ENCODE data around the gene PRLHR.

Gene PRLHR

GRCh38 chr10:118551535-118552100 lies 43.8 kb downstream of the PRLHR start:
- Histone ChIP-seq H3K4me1 (peaks cover 9 to 44% (median 12%) of the 10 kb centered on the region in 10 experiments), H4K20me1 (no peaks in the 10 kb centered on the region), H3K36me3 (no peaks in the 10 kb centered on the region), H3K27me3 (peaks cover 0 to 43% (median 0%) of the 10 kb centered on the region in 11 experiments; a peak in 4 of 22 replicates), H3K9me3 (replicated peaks in 1 of 11) (peaks cover 0 to 13% (median 0%) of the 10 kb centered on the region in 11 experiments; a peak in 4 of 22 replicates), H3K4me2 (peak overlapping the region; percentile 44 to 94 (median 77)), H3K27ac (no peak overlapping the region), H3K4me3 (no peak overlapping the region), H3K9ac (no peak overlapping the region)
- TF ChIP-seq Cebpa-rat (IDR thresholded peaks at IDR 0.05) = no peak

- H3K4me2 ChIP-seq = peak overlapping the region in 2 of 11 experiments; percentile 20 to 60; a peak in 3 of 22 replicates
Observed at GRCh38 chr10:118547282-118547681, 48.2 kb downstream of the PRLHR start.

GRCh38 chr10:118546479-118546878 lies 49.0 kb downstream of the PRLHR start:
- H3K4me2 ChIP-seq = no peak overlapping the region
- H3K4me1 ChIP-seq = peaks cover 2 to 39% (median 5%) of the 10 kb centered on the region in 10 experiments
- no peak for TF ChIP-seq Cebpa-rat (IDR thresholded peaks at IDR 0.05)
- no peak overlapping the region for H3K27ac ChIP-seq
- H3K9ac ChIP-seq = no peak overlapping the region
- no peak overlapping the region for H3K4me3 ChIP-seq
- H3K36me3 ChIP-seq = no peaks in the 10 kb centered on the region
- H3K9me3 ChIP-seq (replicated peaks in 1 of 11) = peaks cover 0 to 9% (median 0%) of the 10 kb centered on the region in 11 experiments; a peak in 4 of 22 replicates
- no peaks in the 10 kb centered on the region for H4K20me1 ChIP-seq
- peaks cover 0 to 40% (median 0%) of the 10 kb centered on the region in 11 experiments; a peak in 4 of 22 replicates for H3K27me3 ChIP-seq

More at GRCh38 chr10:118547282-118547681, 48.2 kb downstream of the PRLHR start:
- Histone ChIP-seq H3K27me3 (peaks cover 0 to 40% (median 0%) of the 10 kb centered on the region in 11 experiments; a peak in 4 of 22 replicates), H3K36me3 (no peaks in the 10 kb centered on the region), H3K9ac (no peak overlapping the region), H3K9me3 (replicated peaks in 1 of 11) (peaks cover 0 to 9% (median 0%) of the 10 kb centered on the region in 11 experiments; a peak in 4 of 22 replicates), H3K4me3 (no peak overlapping the region), H3K27ac (no peak overlapping the region), H4K20me1 (no peaks in the 10 kb centered on the region), H3K4me1 (peaks cover 9 to 46% (median 12%) of the 10 kb centered on the region in 10 experiments)
- no peak for TF ChIP-seq Cebpa-rat (IDR thresholded peaks at IDR 0.05)

- Histone ChIP-seq H4K20me1 (no peaks in the 10 kb centered on the region), H3K4me2 (no peak overlapping the region)
Observed at GRCh38 chr10:118545381-118545780, 50.1 kb downstream of the PRLHR start.

GRCh38 chr10:118544401-118544948 lies 51.0 kb downstream of the PRLHR start:
- no peak overlapping the region for H3K4me3 ChIP-seq
- no peak overlapping the region for H3K4me2 ChIP-seq
- H3K9ac ChIP-seq = no peak overlapping the region
- H3K36me3 ChIP-seq = no peaks in the 10 kb centered on the region
- no peak overlapping the region for H3K27ac ChIP-seq
- H3K4me1 ChIP-seq = peaks cover 0 to 26% (median 0%) of the 10 kb centered on the region in 10 experiments; a peak in 6 of 20 replicates
- H3K27me3 ChIP-seq = peaks cover 0 to 23% (median 0%) of the 10 kb centered on the region in 11 experiments; a peak in 1 of 22 replicates
- H3K9me3 ChIP-seq (replicated peaks in 1 of 11) = peaks cover 0 to 8% (median 0%) of the 10 kb centered on the region in 11 experiments; a peak in 4 of 22 replicates
- TF ChIP-seq Cebpa-rat (IDR thresholded peaks at IDR 0.05) = no peak
- no peaks in the 10 kb centered on the region for H4K20me1 ChIP-seq

More at GRCh38 chr10:118545381-118545780, 50.1 kb downstream of the PRLHR start:
- no peak overlapping the region for H3K27ac ChIP-seq
- no peak for TF ChIP-seq Cebpa-rat (IDR thresholded peaks at IDR 0.05)
- peaks cover 0 to 9% (median 0%) of the 10 kb centered on the region in 11 experiments; a peak in 4 of 22 replicates for H3K9me3 ChIP-seq (replicated peaks in 1 of 11)
- no peak overlapping the region for H3K9ac ChIP-seq
- no peaks in the 10 kb centered on the region for H3K36me3 ChIP-seq
- peaks cover 0 to 28% (median 0%) of the 10 kb centered on the region in 10 experiments; a peak in 6 of 20 replicates for H3K4me1 ChIP-seq
- no peak overlapping the region for H3K4me3 ChIP-seq
- H3K27me3 ChIP-seq = peaks cover 0 to 29% (median 0%) of the 10 kb centered on the region in 11 experiments; a peak in 4 of 22 replicates

GRCh38 chr10:118543714-118544400 lies 51.6 kb downstream of the PRLHR start:
- Histone ChIP-seq H3K4me3 (no peak overlapping the region), H3K36me3 (no peaks in the 10 kb centered on the region), H3K9me3 (replicated peaks in 1 of 11) (peaks cover 0 to 2% (median 0%) of the 10 kb centered on the region in 11 experiments; a peak in 4 of 22 replicates), H3K4me2 (no peak overlapping the region), H3K4me1 (peaks cover 0 to 22% (median 0%) of the 10 kb centered on the region in 10 experiments; a peak in 6 of 20 replicates), H3K27me3 (peaks cover 0 to 23% (median 0%) of the 10 kb centered on the region in 11 experiments; a peak in 1 of 22 replicates), H4K20me1 (no peaks in the 10 kb centered on the region), H3K27ac (no peak overlapping the region), H3K9ac (no peak overlapping the region)
- no peak for TF ChIP-seq Cebpa-rat (IDR thresholded peaks at IDR 0.05)

GRCh38 chr10:118542745-118543144 lies 52.7 kb downstream of the PRLHR start:
- H3K4me2 ChIP-seq = peak overlapping the region in 1 of 11 experiments; percentile 22; a peak in 1 of 22 replicates
- peaks cover 0 to 11% (median 0%) of the 10 kb centered on the region in 10 experiments; a peak in 6 of 20 replicates for H3K4me1 ChIP-seq
- no peak for TF ChIP-seq Cebpa-rat (IDR thresholded peaks at IDR 0.05)
- no peak overlapping the region for H3K4me3 ChIP-seq
- no peaks in the 10 kb centered on the region for H3K36me3 ChIP-seq
- no peaks in the 10 kb centered on the region for H4K20me1 ChIP-seq
- H3K9me3 ChIP-seq (replicated peaks in 1 of 11) = no peaks in the 10 kb centered on the region
- no peak overlapping the region for H3K9ac ChIP-seq
- no peak overlapping the region for H3K27ac ChIP-seq
- H3K27me3 ChIP-seq = peaks cover 0 to 23% (median 0%) of the 10 kb centered on the region in 11 experiments; a peak in 1 of 22 replicates

- peaks cover 0 to 7% (median 0%) of the 10 kb centered on the region in 10 experiments; a peak in 3 of 20 replicates for H3K4me1 ChIP-seq
- H3K4me2 ChIP-seq = no peak overlapping the region; a peak in 1 of 22 replicates
- no peaks in the 10 kb centered on the region for H3K36me3 ChIP-seq
- H4K20me1 ChIP-seq = no peaks in the 10 kb centered on the region
- H3K4me3 ChIP-seq = no peak overlapping the region
- H3K9ac ChIP-seq = no peak overlapping the region
- H3K27me3 ChIP-seq = peaks cover 0 to 19% (median 0%) of the 10 kb centered on the region in 11 experiments; a peak in 1 of 22 replicates
- no peak for TF ChIP-seq Cebpa-rat (IDR thresholded peaks at IDR 0.05)
- H3K9me3 ChIP-seq (replicated peaks in 1 of 11) = no peaks in the 10 kb centered on the region
- no peak overlapping the region for H3K27ac ChIP-seq
Observed at GRCh38 chr10:118542205-118542604, 53.2 kb downstream of the PRLHR start.

- Histone ChIP-seq H3K36me3 (no peaks in the 10 kb centered on the region), H3K9me3 (replicated peaks in 1 of 11) (no peaks in the 10 kb centered on the region), H3K4me1 (peaks cover 0 to 7% (median 0%) of the 10 kb centered on the region in 10 experiments; a peak in 2 of 20 replicates), H4K20me1 (no peaks in the 10 kb centered on the region), H3K9ac (no peak overlapping the region), H3K4me3 (no peak overlapping the region), H3K27ac (no peak overlapping the region), H3K4me2 (no peak overlapping the region), H3K27me3 (peaks cover 0 to 14% (median 0%) of the 10 kb centered on the region in 11 experiments; a peak in 1 of 22 replicates)
- no peak for TF ChIP-seq Cebpa-rat (IDR thresholded peaks at IDR 0.05)
Observed at GRCh38 chr10:118541718-118542117, 53.7 kb downstream of the PRLHR start.
